GM21717 (cell line): Measurements from ENCODE around the gene BMP8A.
"Not testable (repeated sequence)": the region's sequence is repeated elsewhere in the genome, so short reads cannot be mapped to it uniquely, and the experiment has no call there.

Experiments used
- ATAC-seq: cut with Tn5 transposase; IDR thresholded peaks from one replicate; pipeline ENCODE4 v1.9.1; 2021; ENCODE audit warnings: mild to moderate bottlenecking, moderate library complexity; ENCODE audit not compliant: unreplicated experiment

Gene BMP8A

GRCh38 chr1:39525366-39526165, 34.1 kb downstream of the BMP8A start:
- peak; percentile 88 for ATAC-seq

- ATAC-seq: no peak
Observed at GRCh38 chr1:39526466-39527189, 35.2 kb downstream of the BMP8A start.

GRCh38 chr1:39527190-39527579, 35.7 kb downstream of the BMP8A start:
- ATAC-seq: not testable (repeated sequence)

GRCh38 chr1:39528082-39528481, 36.6 kb downstream of the BMP8A start:
- ATAC-seq: no peak

- ATAC-seq: no peak
Observed at GRCh38 chr1:39529901-39530535, 38.6 kb downstream of the BMP8A start.

GRCh38 chr1:39531526-39531925, 40.1 kb downstream of the BMP8A start:
- ATAC-seq: no peak

- ATAC-seq: no peak
Observed at GRCh38 chr1:39533442-39533841, 42.0 kb downstream of the BMP8A start.

GRCh38 chr1:39538531-39539251, 47.3 kb downstream of the BMP8A start:
- ATAC-seq: no peak

- ATAC-seq: no peak
Observed at GRCh38 chr1:39539252-39539790, 47.9 kb downstream of the BMP8A start.

GRCh38 chr1:39540504-39541031, 49.1 kb downstream of the BMP8A start:
- no peak for ATAC-seq

- ATAC-seq: no peak
Observed at GRCh38 chr1:39542924-39543323, 51.5 kb downstream of the BMP8A start.

- ATAC-seq: no peak
Observed at GRCh38 chr1:39544327-39544726, 52.9 kb downstream of the BMP8A start.

GRCh38 chr1:39545531-39545930, 54.1 kb downstream of the BMP8A start:
- ATAC-seq: no peak

GRCh38 chr1:39554277-39554676, 62.8 kb downstream of the BMP8A start:
- ATAC-seq: no peak

GRCh38 chr1:39561279-39561678, 69.8 kb downstream of the BMP8A start:
- no peak for ATAC-seq

- ATAC-seq: no peak
Observed at GRCh38 chr1:39562886-39563285, 71.5 kb downstream of the BMP8A start.

GRCh38 chr1:39563669-39564068, 72.2 kb downstream of the BMP8A start:
- no peak for ATAC-seq

- ATAC-seq: no peak
Observed at GRCh38 chr1:39564340-39564739, 72.9 kb downstream of the BMP8A start.

- no peak for ATAC-seq
Observed at GRCh38 chr1:39564941-39565340, 73.5 kb downstream of the BMP8A start.

- ATAC-seq: no peak
Observed at GRCh38 chr1:39566441-39567137, 75.2 kb downstream of the BMP8A start.
